Activated naive CD4-positive, alpha-beta T cell treated with anti-CD3 and anti-CD28 coated beads, Interleukin-2, amount 10 ng/mL, durations not matched to agents 5 hours and 36 hours (primary cell): ENCODE data around the gene CCNK. TPM values are rescaled to one million over a fixed set of nuclear protein-coding genes. Genes with fewer than 3 reads are reported as not detected.

ENCODE experiments used
- total RNA-seq, 2 experiments: library from RNA; stranded (reverse); gene quantifications; one replicate each; pipeline ENCODE4 v1.2.3, GENCODE V29; 2021

CCNK gene
- total RNA-seq, result 10 to 100 TPM; 68.1 to 68.7 TPM

GRCh38 chr14:99480917-99481744 is at the start of gene CCNK:
TSS of gene CCNK (plus strand) at chr14:99481409. CDS start at chr14:99492678, 11,269 bp downstream.

GRCh38 chr14:99479906-99480869 is 1.0 kb upstream of the CCNK start, which contains the start of gene SETD3:
TSS of gene SETD3 (minus strand) at chr14:99480859. CDS start at chr14:99465805, 15,054 bp downstream.

Other genes with a start within 250 kb of the CCNK start
- 100 to 1,000 TPM; 105 to 106 TPM for gene BCL11B, start 209.2 kb upstream of the CCNK start, total RNA-seq
- gene SETD3, start 550 bp upstream of the CCNK start, total RNA-seq, result 10 to 100 TPM; 52.9 to 53.3 TPM
- gene CCDC85C, start 122.8 kb downstream of the CCNK start, total RNA-seq, result 10 to 100 TPM; 11.7 to 14.3 TPM
- not detected for gene HHIPL1, start 163.7 kb downstream of the CCNK start, total RNA-seq
- gene CYP46A1, start 202.9 kb downstream of the CCNK start, total RNA-seq, result under 1 TPM; 0.20 to 0.36 TPM